Measurements from ENCODE around the gene LRRC8A. TPM values are rescaled to one million over a fixed set of nuclear protein-coding genes. Genes with fewer than 3 reads are reported as not detected.
A peak's percentile ranks its signal among the peaks of the same experiment; 100 is the strongest.

The LRRC8A gene
- total and polyA plus RNA-seq, 2 of the 13 experiments (the other 11 are each of a cell fraction or from before 2014, with no cell fraction given) = 16.1 to 40.6 TPM

GRCh38 chr9:128947527-128948301 lies 65.8 kb downstream of the LRRC8A start, which contains the start of the genes DOLK and NUP188 (continued):
- TF ChIP-seq, protein P1, sequence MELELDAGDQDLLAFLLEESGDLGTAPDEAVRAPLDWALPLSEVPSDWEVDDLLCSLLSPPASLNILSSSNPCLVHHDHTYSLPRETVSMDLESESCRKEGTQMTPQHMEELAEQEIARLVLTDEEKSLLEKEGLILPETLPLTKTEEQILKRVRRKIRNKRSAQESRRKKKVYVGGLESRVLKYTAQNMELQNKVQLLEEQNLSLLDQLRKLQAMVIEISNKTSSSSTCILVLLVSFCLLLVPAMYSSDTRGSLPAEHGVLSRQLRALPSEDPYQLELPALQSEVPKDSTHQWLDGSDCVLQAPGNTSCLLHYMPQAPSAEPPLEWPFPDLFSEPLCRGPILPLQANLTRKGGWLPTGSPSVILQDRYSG (CRISPR knock-in tag; IDR thresholded peaks at IDR 0.05) = no peak
- TF ChIP-seq YY1 (IDR thresholded peaks at IDR 0.05; ENCODE audit: insufficient read depth, insufficient replicate concordance, low read depth, low read length) (peak; percentile 98), CENPT (CRISPR knock-in tag; IDR thresholded peaks at IDR 0.05; ENCODE audit: low read depth) (peak; percentile 18; the same call in 1 of the 2 replicates), PRDM4 (CRISPR knock-in tag; IDR thresholded peaks at IDR 0.05; ENCODE audit: borderline replicate concordance) (no peak), ZBTB43 (CRISPR knock-in tag; conservative IDR thresholded peaks at IDR 0.05) (peak; percentile 47; the same call in 1 of the 2 replicates), POLR2AphosphoS5 (IDR thresholded peaks at IDR 0.05; ENCODE audit: low read depth, low read length) (peak; percentile 88), DNMT1 (CRISPR knock-in tag; IDR thresholded peaks at IDR 0.05) (no peak), ETV6 (CRISPR knock-in tag; conservative IDR thresholded peaks at IDR 0.05) (0 out of 2 replicates have a peak, but pooled peaks have one; percentile 38), ZNF644 (CRISPR knock-in tag; IDR thresholded peaks at IDR 0.05; ENCODE audit: low read depth) (peak; percentile 34; the same call in 1 of the 2 replicates), ZBTB39 (CRISPR knock-in tag; IDR thresholded peaks at IDR 0.05) (no peak; the same call in 1 of the 2 replicates), ZBTB2 (CRISPR knock-in tag; IDR thresholded peaks at IDR 0.05; ENCODE audit: low read depth) (no peak; the same call in 1 of the 2 replicates), ZNF33A (CRISPR knock-in tag; IDR thresholded peaks at IDR 0.05; ENCODE audit: borderline replicate concordance) (no peak)
- TF ChIP-seq, protein P2, sequence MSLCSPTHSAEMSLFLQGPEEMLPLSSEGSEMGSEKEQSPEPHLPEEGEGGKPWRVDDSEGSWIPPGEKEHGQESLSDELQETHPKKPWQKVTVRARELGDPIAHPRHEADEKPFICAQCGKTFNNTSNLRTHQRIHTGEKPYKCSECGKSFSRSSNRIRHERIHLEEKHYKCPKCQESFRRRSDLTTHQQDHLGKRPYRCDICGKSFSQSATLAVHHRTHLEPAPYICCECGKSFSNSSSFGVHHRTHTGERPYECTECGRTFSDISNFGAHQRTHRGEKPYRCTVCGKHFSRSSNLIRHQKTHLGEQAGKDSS (CRISPR knock-in tag; IDR thresholded peaks at IDR 0.05; ENCODE audit: borderline replicate concordance, low read depth) = peak; percentile 13; the same call in 1 of the 2 replicates
